Eye (tissue), 1 donor: ENCODE data around the gene ROS1.
"Not testable (repeated sequence)": the region's sequence is repeated elsewhere in the genome, so short reads cannot be mapped to it uniquely, and the experiment has no call there.

ENCODE experiments used
- DNase-seq: peaks from one replicate; pipeline ENCODE4 v3.0.0-alpha.2; 2015

Gene ROS1

GRCh38 chr6:117375446-117375845 lies 50.3 kb downstream of the ROS1 start:
- DNase-seq: no peak

DNA sequence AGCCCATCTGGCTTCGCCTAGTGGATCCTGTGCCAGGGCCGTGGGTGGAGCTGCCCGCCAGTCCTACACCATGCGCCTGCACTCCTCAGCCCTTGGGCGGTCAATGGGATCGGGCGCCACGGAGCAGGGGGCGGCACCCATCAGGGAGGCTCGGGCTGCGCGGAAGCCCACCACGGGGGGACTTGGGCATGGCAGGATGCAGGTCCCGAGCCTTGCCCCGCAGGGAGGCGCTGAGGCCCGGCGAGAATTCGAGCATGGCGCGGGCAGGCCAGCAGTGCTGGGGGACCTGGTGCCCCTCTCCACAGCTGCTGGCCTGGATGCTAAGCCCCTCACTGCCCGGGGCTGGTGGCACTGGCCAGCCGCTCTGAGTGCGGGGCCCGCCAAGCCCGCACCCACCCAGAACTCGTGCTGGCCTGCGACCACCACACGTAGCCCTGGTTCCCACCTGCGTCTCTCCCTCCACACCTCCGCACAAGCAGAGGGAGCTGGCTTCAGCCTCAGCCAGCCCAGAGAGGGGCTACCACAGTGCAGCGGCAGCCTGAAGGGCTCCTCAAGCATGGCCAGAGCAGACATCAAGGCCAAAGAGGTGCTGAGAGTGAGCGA lies 52.4 kb downstream of the ROS1 start:
- no peak for DNase-seq

GRCh38 chr6:117372289-117372688 lies 53.5 kb downstream of the ROS1 start:
- not testable (repeated sequence) for DNase-seq

DNA sequence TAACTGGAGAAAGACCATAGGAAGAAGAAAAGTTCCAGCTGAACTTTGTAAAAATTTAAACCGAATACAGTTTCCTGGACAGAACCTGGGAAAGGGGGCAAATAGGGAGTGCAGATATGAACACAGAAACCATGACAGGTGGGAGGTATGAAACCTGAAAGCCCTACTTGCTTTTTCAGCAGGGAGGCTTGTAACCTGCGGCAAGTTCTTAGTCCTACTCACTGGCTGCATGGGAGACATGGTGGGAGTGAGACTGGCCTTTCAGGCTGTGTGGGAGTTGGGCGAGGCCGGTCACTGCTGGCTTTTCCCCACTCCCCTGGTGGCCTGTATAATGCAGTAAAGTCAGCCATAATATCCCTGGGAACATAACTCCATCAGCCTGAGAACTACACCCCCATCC lies 54.2 kb downstream of the ROS1 start:
- DNase-seq: no peak

DNA sequence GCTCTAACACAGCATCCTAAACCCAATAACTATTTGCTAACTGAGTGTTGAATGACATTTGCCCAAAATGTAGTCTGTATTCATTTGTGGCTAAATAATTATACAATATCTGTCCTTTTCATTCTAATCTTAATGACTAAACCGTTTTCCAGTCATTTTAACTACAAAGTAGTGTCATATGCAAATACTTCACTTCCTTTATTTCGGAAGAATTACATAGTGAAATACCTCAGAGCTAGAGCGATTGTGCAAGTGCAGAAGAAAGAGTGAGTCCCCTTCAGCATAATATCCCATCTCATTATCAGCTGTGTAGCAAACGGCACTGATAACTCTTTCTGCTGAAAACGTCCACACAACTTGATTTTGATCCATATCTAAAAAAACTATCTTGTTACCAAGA lies 66.2 kb downstream of the ROS1 start:
- no peak for DNase-seq

DNA sequence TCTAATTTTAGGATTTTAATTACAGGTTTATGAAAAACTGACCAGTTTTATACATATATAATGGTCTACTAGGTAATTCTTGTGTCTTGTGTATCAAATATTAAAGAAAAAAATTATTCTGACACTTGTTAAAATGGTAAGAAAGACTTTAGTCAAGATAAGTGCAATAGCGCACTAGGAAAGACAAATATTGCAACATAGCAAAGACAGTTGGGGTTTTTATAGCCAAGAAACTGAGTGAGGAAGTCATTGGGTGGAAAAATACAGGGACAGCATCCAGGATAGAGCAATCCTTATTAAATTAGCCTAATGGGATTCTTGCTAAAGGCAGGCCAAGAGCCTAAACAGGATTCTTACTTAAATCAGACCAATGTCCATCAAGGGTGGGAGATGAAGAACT lies 71.1 kb downstream of the ROS1 start:
- DNase-seq: no peak

- no peak for DNase-seq
Measured at GRCh38 chr6:117352466-117353081, 73.2 kb downstream of the ROS1 start.

DNA sequence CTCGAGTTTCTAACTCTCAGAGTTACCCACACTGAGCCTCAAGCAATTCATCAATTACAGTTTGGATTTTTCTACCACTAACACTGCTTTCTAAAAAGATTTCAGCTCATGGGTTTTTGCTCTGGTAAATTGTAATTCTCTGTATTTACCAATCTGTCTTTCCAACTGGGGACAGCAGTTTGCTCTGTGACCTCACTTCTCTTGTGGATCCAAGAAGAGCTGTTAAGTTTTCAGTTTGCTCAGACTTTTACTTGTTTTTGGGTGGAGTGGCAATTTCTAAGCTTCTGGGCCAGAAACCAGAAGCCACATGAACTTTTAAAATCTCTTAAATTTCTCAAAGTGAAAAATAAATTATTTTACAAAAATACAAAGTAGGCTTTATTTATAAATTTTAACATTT lies 74.2 kb downstream of the ROS1 start:
- DNase-seq: no peak

- peak; percentile 44 for DNase-seq
Measured at GRCh38 chr6:117346142-117346930, 79.4 kb downstream of the ROS1 start.

- DNase-seq: no peak
Measured at GRCh38 chr6:117345292-117345610, 80.5 kb downstream of the ROS1 start.

DNA sequence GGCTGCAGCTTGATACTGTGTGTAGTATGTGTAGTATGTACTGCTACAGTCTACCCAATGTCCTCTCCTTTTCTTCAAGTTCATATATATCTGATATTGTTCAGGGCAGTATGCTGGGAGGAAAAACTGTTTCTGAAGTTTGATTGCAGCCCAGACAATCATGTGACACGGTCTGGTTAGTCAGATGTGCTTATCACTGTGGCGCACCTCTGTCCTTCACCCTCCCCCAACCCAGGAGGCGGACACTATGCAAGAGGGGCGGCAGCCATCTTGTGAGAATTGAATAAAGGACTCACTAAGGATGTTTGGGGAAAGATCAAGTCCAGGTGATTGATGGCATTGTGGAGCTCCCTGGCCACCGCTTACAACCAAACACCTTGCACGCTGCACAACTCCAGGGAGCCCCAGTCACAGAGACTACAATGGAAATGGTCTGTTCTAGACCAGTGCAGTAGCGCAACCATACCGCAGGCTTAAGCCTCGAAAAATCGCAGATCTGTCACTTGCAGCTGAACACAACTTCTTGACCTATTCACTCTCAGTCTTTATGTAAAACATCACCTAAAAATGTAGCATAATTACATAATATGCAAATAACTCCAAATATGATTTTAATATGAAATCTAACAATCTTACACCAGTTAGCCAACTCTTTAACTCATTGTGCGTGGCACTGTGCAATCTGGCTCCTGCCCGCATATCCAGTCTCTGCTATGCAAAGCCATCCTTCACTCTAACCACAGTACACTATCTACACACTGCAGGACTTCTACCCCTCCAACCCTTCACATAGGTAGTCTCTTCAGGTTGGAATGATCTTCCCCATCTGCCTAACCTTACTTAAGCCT lies 81.1 kb downstream of the ROS1 start:
- no peak for DNase-seq

DNA sequence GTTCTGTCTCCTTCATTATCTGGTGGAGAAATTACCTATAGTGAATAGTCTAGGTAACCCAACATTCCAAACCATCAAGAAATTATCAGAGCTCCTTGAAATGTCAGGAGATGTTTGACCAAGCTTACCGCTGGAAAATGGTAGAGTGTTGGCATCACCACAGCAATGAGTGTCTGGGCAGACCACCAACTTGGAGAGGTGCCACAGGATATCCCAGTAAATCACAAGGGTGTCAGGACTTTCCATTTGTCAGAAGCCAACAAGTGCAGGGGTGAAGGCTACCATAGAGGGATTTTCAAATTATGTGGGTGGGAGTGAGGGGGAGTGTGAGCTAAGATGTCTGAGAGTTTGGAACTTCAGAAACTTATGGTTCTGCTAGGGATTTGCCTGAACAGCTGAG lies 87.2 kb downstream of the ROS1 start:
- no peak for DNase-seq

DNA sequence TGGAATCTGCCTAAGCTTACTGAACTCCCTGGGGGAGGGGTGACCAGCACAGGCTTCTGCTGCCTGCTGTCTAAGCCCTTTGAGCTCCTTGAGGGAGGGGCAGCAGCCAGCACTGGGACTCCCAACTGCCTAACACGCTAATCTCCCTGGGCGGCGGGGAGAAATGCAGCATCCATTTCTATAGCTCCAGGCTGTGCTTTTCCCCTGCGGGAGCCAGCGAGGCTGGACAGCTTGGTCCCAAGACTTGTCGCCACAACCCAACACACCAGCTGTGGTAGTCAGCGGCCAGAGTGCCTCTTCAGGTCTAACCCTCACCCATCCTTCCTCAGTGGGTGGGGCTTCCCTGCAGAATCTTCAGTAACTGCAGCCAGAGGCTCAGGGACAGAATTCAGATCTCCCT lies 95.8 kb downstream of the ROS1 start:
- no peak for DNase-seq

DNA sequence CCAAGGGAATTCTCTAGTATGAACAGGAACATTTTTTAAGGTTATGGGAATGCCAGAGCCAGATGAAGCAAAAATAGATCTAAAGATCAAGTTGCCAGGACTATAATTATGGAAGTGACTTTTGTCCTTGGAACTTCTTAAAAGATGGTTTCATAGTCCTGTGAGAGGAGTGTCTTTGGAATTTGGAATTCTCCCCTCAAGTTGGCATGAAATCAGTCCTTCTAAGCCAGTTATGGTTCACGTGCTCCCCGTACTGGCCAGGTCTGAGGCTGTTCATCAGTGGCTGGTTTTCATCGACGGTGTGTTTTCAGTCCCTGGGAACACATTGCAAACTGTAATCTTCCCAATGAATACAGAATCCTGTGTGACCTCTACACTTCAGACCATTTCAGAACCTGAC lies 97.2 kb downstream of the ROS1 start:
- DNase-seq: no peak

DNA sequence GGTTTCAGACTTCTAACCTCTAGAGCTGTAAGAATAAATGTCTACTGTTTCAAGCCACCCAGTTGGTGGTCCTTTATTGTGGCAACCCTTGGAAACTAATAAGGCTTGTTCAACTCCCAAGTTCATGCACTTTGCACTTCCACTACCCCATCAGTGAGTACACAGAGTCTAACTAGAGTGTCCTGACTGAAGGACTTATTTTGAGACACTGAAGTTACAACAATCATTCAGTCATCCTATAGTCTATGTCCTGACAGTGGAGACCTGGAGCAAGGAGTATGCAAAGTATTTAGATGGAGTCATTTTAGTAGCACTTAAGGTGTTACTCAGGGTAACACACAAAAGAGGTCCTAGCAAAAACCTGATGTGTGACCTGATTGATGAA lies 97.7 kb downstream of the ROS1 start:
- no peak for DNase-seq

DNA sequence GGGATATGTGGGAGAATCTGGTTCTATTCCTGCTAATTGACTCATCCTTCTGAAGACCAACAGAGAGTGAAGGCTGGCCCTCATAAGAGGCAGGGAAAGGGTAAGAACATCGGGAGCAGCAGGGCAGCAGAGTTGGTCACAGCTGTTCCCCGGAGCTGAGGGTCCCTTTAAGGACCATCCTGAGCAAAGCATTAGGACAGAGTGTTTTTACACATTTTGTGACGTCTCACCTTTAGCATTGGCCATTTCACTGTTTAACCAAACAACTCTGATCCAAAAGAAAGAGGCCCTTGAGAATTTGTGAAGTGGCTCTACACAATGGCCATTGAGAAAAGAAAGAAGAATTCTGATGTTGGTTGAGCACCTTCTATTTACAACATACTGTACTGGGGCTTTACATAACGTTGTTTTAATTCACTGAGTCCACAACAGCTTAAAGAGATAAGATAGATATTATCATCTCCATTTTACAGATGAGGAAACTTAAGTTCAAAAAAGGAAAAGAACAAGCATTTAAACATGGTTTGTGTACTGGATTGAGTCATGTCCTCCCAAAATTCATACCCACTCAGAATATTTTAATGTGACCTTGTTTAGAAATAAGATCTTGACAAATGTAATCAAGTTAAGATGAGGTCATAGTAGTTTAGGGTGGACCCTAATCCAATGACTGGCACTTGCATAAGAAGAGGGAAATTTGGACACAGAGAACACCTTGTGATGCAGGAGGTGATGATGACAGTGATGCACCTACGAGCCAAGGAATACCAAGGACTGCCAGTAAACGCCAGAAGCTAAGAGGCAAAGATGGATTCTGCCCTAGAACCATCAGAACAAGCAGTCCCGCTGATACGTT lies 98.4 kb downstream of the ROS1 start:
- DNase-seq: no peak

DNA sequence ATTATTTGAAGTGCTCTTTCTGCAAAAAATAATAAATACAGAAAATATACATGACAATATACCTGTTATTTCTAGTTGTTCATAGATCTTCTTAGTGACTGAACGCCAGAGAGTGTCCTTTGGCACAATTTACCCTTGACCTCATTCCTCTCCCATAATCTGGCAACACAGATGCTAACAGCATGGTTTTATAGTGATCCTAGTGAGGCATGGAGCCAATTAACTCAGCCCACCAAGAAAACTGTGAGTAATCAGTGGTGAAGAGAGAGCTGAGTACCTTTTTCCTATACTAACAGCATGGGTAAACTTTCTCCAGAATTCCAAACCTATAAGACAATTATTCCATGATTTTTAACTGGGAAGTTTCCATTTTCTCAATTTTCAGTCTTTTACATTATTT lies 99.3 kb downstream of the ROS1 start:
- DNase-seq: no peak

DNA sequence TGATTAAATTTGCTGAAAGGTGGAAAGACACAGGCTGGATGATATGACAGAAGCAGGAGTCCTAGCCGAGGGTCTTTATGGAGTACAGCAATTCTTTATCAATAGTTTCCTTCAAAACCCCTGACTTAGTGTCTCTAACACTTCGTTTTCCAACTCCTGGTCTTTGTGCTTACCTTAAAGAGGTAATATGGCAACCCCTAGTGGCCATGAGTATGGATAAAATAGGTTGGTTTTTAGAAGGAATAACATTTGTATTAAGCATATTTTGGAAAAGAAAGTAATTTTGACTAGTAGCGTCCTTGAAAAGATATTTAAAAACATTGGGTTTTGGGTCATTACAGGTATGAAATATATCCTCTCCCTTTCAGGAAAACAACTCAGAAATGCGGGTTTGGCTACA lies 108.5 kb downstream of the ROS1 start:
- peak; percentile 5 for DNase-seq

GRCh38 chr6:117311726-117312125 lies 114.0 kb downstream of the ROS1 start:
- peak; percentile 69 for DNase-seq

GRCh38 chr6:117311310-117311709 lies 114.4 kb downstream of the ROS1 start:
- DNase-seq: no peak

GRCh38 chr6:117309611-117310010 lies 116.1 kb downstream of the ROS1 start:
- no peak for DNase-seq

DNA sequence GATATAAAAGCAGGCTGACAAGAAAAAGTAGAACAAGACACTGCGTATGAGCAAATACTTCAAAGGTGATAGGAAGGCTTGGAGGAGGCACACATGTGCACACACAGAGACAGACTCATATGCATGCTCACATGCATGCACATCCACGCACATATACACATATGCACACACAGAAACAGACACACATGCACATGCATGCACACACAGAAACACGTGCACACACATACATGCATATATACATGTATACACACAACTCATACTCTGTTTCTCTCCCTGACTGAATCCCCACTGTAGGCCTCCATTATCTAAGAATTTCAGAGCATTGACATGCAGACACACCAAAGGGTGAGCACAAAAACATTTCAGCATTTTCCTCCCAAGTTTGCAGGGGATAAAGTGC lies 116.7 kb downstream of the ROS1 start:
- no peak for DNase-seq

DNA sequence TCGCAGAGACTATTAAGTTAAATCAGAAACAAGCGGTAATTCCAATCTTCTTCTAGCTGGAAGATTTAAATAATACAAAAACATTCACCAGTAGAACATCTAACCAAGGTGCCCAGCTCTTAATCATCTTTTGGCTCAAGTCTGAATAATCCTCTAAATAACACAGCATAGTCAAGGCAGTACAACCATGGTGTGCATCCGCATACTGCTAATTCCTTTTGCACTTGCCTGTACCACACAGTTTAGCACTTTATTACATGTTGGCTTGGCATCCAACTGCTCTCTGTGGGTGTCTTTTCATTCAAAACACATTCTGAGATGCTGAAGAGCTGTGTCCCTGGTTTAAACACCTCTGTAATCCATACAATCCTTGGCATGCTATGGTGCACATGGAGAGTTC lies 118.1 kb downstream of the ROS1 start:
- no peak for DNase-seq
